ENCODE measurements around the gene KRT6B.
"Not testable (repeated sequence)": the region's sequence is repeated elsewhere in the genome, so short reads cannot be mapped to it uniquely, and the experiment has no call there.

Gene KRT6B

GRCh38 chr12:52464897-52465296 lies 13.0 kb upstream of the KRT6B start:
- no peak for DNase-seq

GRCh38 chr12:52461693-52462092 lies 9.7 kb upstream of the KRT6B start:
- no peak for DNase-seq

GRCh38 chr12:52458861-52459260 lies 6.9 kb upstream of the KRT6B start:
- no peak for DNase-seq

- no peak for DNase-seq
These were observed 3.9 kb upstream of the KRT6B start for GRCh38 chr12:52455821-52456220.

- no peak for DNase-seq
These were observed 2.7 kb upstream of the KRT6B start for GRCh38 chr12:52454411-52455201.

- no peak for DNase-seq
These were observed 3.7 kb downstream of the KRT6B start for GRCh38 chr12:52448228-52448627.

- DNase-seq = not testable (repeated sequence)
These were observed 4.8 kb downstream of the KRT6B start for GRCh38 chr12:52447196-52447595.

- no peak for DNase-seq
These were observed 5.4 kb downstream of the KRT6B start for GRCh38 chr12:52446367-52447045.

GRCh38 chr12:52445876-52446275 lies 6.1 kb downstream of the KRT6B start:
- no peak for DNase-seq

GRCh38 chr12:52444647-52445595 lies 7.0 kb downstream of the KRT6B start:
- DNase-seq = no peak

GRCh38 chr12:52443966-52444365 lies 8.0 kb downstream of the KRT6B start:
- no peak for DNase-seq

- no peak for DNase-seq
These were observed 9.3 kb downstream of the KRT6B start for GRCh38 chr12:52442600-52443061.

- DNase-seq = no peak
These were observed 10.5 kb downstream of the KRT6B start for GRCh38 chr12:52441320-52441911.

- DNase-seq = no peak
These were observed 11.1 kb downstream of the KRT6B start for GRCh38 chr12:52440821-52441319.

GRCh38 chr12:52439845-52440244 lies 12.1 kb downstream of the KRT6B start:
- DNase-seq = no peak

GRCh38 chr12:52439420-52439819 lies 12.5 kb downstream of the KRT6B start:
- no peak for DNase-seq

GRCh38 chr12:52438305-52439301 lies 13.3 kb downstream of the KRT6B start:
- no peak for DNase-seq

- DNase-seq = no peak
These were observed 14.4 kb downstream of the KRT6B start for GRCh38 chr12:52437508-52437907.

GRCh38 chr12:52436828-52437474 lies 15.0 kb downstream of the KRT6B start:
- no peak for DNase-seq

- DNase-seq = no peak
These were observed 15.7 kb downstream of the KRT6B start for GRCh38 chr12:52436000-52436827.
